Peyer's patch (tissue), 4 donors: ENCODE measurements around the gene TRUB2.

ENCODE experiments used
- POLR2A ChIP-seq, 2 donors: fragments of 450-650 bp; IDR thresholded peaks; one replicate each; pipeline ENCODE4 v1.5.1; 2017; ENCODE audit warnings: antibody characterized with exemption in 2 of 2, mild to moderate bottlenecking in 2 of 2, moderate library complexity in 2 of 2
- TF ChIP-seq, protein P1 (sequence below), 6 experiments: fragments of 450-650 bp in 4 of 6; fragments of 200-600 bp in 2 of 6; sonication (generic) in 1 of 6; IDR thresholded peaks; one replicate each; pipeline ENCODE4 v1.5.1; 2017 to 2019; ENCODE audit warnings: antibody characterized with exemption in 6 of 6, mild to moderate bottlenecking in 3 of 6, moderate library complexity in 1 of 6

DNA sequence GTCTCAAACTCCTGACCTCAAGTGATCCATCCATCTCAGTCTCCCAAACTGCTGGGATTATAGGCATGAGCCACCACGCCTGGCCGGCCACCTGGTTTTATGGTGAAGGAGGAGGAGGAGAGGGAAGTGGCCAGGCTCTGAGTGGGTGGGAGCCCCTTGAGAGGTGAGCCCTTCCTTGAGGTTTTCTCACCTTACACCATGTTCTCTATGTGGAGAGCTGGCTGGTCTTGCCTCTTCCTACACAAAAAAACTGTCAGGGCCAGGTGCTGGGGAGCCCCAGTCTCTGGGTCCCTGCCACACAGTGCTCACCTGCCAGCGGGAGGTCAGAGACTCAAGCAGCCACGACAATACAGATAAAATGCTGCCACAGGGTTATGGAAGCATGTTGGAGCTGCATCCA is 28.1 kb downstream of the TRUB2 start:
- TF ChIP-seq, protein P1, sequence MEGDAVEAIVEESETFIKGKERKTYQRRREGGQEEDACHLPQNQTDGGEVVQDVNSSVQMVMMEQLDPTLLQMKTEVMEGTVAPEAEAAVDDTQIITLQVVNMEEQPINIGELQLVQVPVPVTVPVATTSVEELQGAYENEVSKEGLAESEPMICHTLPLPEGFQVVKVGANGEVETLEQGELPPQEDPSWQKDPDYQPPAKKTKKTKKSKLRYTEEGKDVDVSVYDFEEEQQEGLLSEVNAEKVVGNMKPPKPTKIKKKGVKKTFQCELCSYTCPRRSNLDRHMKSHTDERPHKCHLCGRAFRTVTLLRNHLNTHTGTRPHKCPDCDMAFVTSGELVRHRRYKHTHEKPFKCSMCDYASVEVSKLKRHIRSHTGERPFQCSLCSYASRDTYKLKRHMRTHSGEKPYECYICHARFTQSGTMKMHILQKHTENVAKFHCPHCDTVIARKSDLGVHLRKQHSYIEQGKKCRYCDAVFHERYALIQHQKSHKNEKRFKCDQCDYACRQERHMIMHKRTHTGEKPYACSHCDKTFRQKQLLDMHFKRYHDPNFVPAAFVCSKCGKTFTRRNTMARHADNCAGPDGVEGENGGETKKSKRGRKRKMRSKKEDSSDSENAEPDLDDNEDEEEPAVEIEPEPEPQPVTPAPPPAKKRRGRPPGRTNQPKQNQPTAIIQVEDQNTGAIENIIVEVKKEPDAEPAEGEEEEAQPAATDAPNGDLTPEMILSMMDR (IDR thresholded peaks at IDR 0.05) = no peak
- TF ChIP-seq POLR2A (IDR thresholded peaks at IDR 0.05) = no peak
